ENCODE measurements around the gene KCNJ4.
A peak's percentile ranks its signal among the peaks of the same experiment; 100 is the strongest.

The KCNJ4 gene

GRCh38 chr22:38454353-38455075 lies 485 bp downstream of the KCNJ4 start:
- no peaks in the 10 kb centered on the region for H3K36me3 ChIP-seq
- peaks cover 7 to 93% of the 10 kb centered on the region in 2 donors for H3K27me3 ChIP-seq
- peak overlapping the region; percentile 20 to 47 for H3K4me3 ChIP-seq
- H3K27ac ChIP-seq, result no peak overlapping the region
- no peaks in the 10 kb centered on the region for H3K9me3 ChIP-seq
- H3K4me1 ChIP-seq, result peaks cover 0 to 28% (median 23%) of the 10 kb centered on the region in 4 donors
- TF ChIP-seq, protein P1, sequence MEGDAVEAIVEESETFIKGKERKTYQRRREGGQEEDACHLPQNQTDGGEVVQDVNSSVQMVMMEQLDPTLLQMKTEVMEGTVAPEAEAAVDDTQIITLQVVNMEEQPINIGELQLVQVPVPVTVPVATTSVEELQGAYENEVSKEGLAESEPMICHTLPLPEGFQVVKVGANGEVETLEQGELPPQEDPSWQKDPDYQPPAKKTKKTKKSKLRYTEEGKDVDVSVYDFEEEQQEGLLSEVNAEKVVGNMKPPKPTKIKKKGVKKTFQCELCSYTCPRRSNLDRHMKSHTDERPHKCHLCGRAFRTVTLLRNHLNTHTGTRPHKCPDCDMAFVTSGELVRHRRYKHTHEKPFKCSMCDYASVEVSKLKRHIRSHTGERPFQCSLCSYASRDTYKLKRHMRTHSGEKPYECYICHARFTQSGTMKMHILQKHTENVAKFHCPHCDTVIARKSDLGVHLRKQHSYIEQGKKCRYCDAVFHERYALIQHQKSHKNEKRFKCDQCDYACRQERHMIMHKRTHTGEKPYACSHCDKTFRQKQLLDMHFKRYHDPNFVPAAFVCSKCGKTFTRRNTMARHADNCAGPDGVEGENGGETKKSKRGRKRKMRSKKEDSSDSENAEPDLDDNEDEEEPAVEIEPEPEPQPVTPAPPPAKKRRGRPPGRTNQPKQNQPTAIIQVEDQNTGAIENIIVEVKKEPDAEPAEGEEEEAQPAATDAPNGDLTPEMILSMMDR (IDR thresholded peaks at IDR 0.05), result no peak
- DNase-seq, result no peak
- intact Hi-C loops (cut with DNase I; ENCODE audit: low total_unique reads), result no loop called here

- Histone ChIP-seq H3K27me3 (peaks cover 7 to 95% of the 10 kb centered on the region in 2 donors), H3K4me1 (peaks cover 0 to 28% (median 23%) of the 10 kb centered on the region in 4 donors), H3K9me3 (no peaks in the 10 kb centered on the region), H3K36me3 (no peaks in the 10 kb centered on the region), H3K27ac (no peak overlapping the region), H3K4me3 (no peak overlapping the region)
- TF ChIP-seq, protein P1 (IDR thresholded peaks at IDR 0.05), result no peak
- intact Hi-C loops (cut with DNase I; ENCODE audit: low total_unique reads), result no loop called here
- DNase-seq, result no peak
Measured at GRCh38 chr22:38453996-38454352, 1.0 kb downstream of the KCNJ4 start.

- Histone ChIP-seq H3K4me3 (no peak overlapping the region), H3K27ac (no peak overlapping the region)
- DNase-seq, result no peak
Measured at GRCh38 chr22:38453066-38453672, 1.8 kb downstream of the KCNJ4 start.

DNA sequence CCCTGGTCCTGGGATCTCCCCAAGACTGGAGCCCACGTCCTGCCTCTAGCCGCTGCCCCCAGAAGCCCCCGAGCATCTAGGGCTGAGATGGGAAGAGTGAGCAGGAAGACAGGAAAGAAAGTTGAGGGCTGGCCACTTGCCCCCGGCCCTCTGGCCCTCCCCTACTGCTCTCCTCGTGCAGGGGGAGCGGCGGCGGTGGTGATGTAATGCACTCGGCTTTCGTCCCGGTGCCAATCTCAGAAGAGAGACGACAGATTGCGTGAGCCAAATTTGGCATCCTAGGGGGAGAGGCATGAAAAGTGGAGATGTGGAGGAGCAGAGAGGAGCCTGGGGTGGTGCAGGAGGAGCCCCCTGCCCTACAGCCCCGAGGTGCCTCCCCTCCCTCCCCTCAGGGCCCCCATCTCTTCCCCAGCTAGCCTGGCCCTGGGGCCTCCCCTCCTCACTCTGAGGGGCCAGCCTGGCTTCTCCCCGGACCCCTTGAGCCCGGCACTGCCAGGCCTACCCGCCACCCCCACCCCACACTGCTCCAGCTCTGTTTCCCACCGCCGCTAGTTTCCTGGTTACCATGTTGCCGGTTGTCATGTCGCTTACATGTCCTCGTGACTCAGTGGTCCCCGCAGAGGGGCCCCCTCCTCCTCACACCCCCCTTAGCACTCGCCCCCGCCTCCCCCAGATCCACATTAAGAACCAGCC lies 2.5 kb downstream of the KCNJ4 start:
- TF ChIP-seq, protein P1 (IDR thresholded peaks at IDR 0.05), result no peak
- no peak overlapping the region for H3K4me3 ChIP-seq
- no peaks in the 10 kb centered on the region for H3K36me3 ChIP-seq
- DNase-seq, result peak in 1 of 2 donors; percentile 73
- H3K9me3 ChIP-seq, result no peaks in the 10 kb centered on the region
- peaks cover 7 to 93% of the 10 kb centered on the region in 2 donors for H3K27me3 ChIP-seq
- no peak overlapping the region for H3K27ac ChIP-seq
- peaks cover 0 to 28% (median 23%) of the 10 kb centered on the region in 4 donors for H3K4me1 ChIP-seq
- intact Hi-C loops (cut with DNase I; ENCODE audit: low total_unique reads), result no loop called here

More at GRCh38 chr22:38453066-38453672, 1.8 kb downstream of the KCNJ4 start:
- intact Hi-C loops (cut with DNase I; ENCODE audit: low total_unique reads), result no loop called here
- H3K27me3 ChIP-seq, result peaks cover 7 to 95% of the 10 kb centered on the region in 2 donors
- peaks cover 0 to 28% (median 23%) of the 10 kb centered on the region in 4 donors for H3K4me1 ChIP-seq
- no peaks in the 10 kb centered on the region for H3K36me3 ChIP-seq
- no peaks in the 10 kb centered on the region for H3K9me3 ChIP-seq
- TF ChIP-seq, protein P1 (IDR thresholded peaks at IDR 0.05), result no peak

DNA sequence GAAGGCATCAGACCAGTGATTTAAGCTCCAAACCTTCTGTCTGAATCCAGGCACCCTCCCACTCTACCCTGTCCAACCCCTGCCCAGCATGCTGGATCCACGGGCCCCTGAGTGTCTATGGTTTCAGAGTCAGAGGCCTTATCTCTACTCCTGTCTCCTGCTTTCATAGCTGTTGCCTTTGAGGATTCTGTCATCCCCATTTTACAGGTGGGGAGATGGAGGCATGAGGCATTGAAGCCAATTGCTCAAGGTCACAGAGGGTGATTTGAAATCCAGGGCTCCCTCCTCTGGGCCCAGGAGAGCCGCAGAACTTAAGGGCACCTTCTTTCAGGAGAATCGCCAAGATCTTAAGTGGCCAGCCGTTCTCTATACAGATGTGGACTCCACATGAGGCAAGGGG lies 3.1 kb downstream of the KCNJ4 start:
- Histone ChIP-seq H3K4me3 (no peak overlapping the region), H3K36me3 (no peaks in the 10 kb centered on the region), H3K4me1 (peaks cover 0 to 28% (median 23%) of the 10 kb centered on the region in 4 donors), H3K27me3 (peaks cover 7 to 93% of the 10 kb centered on the region in 2 donors), H3K27ac (no peak overlapping the region), H3K9me3 (no peaks in the 10 kb centered on the region)
- DNase-seq, result no peak
- intact Hi-C loops (cut with DNase I; ENCODE audit: low total_unique reads), result no loop called here
- TF ChIP-seq, protein P1 (IDR thresholded peaks at IDR 0.05), result no peak
